ENCODE data around the gene ATP11A.

- no peak for TF ChIP-seq CTCF (IDR thresholded peaks at IDR 0.05)
- no peak for TF ChIP-seq EP300 (IDR thresholded peaks at IDR 0.05)
- no peak for TF ChIP-seq POLR2A (IDR thresholded peaks at IDR 0.05)
Measured at GRCh38 chr13:112874751-112875300, 185.0 kb downstream of the ATP11A start.
